Astrocyte (in vitro differentiated cells and primary cell): ENCODE data around the gene NDUFS2. TPM values are rescaled to one million over a fixed set of nuclear protein-coding genes. Genes with fewer than 3 reads are reported as not detected.

Source experiments
- DNase-seq: peaks from one replicate; pipeline ENCODE4 v3.0.0-alpha.2; 2010; ENCODE audit warnings: low read depth
- FAIRE-seq: peaks from 2 replicates; lab custom pipeline; 2011; peaks lifted over from hg19 to GRCh38; lab: Jason Lieb, UNC
- H2AFZ ChIP-seq: 2 replicates; pipeline ENCODE4 v1.6.0; 2012; ENCODE audit warnings: low read depth, low read length, inconsistent platforms
- H3K27ac ChIP-seq: 2 replicates; pipeline ENCODE4 v1.5.1; 2011; ENCODE audit warnings: low read depth, low read length, inconsistent platforms
- H3K27me3 ChIP-seq: 2 replicates; pipeline ENCODE4 v1.6.0; 2011; ENCODE audit warnings: low read length, inconsistent platforms; ENCODE audit not compliant: insufficient read depth
- H3K36me3 ChIP-seq: 2 replicates; pipeline ENCODE4 v1.5.1; 2011; ENCODE audit warnings: low read length, inconsistent platforms; ENCODE audit not compliant: insufficient read depth
- H3K4me1 ChIP-seq: 2 replicates; pipeline ENCODE4 v1.5.1; 2011; ENCODE audit warnings: low read length, inconsistent platforms; ENCODE audit not compliant: insufficient read depth
- H3K4me2 ChIP-seq: 2 replicates; pipeline ENCODE4 v1.6.0; 2012; ENCODE audit warnings: low read length, inconsistent platforms
- H3K4me3 ChIP-seq: 2 replicates; pipeline ENCODE4 v1.5.1; 2011; ENCODE audit warnings: low read depth, mild to moderate bottlenecking, low read length, inconsistent platforms; ENCODE audit not compliant: insufficient read depth
- H3K79me2 ChIP-seq: 2 replicates; pipeline ENCODE4 v1.6.0; 2012; ENCODE audit warnings: mild to moderate bottlenecking, low read length, inconsistent platforms; ENCODE audit not compliant: insufficient read depth
- H3K9ac ChIP-seq: 2 replicates; pipeline ENCODE4 v1.6.0; 2012; ENCODE audit warnings: mild to moderate bottlenecking, low read length, inconsistent platforms
- H3K9me3 ChIP-seq: 2 replicates; pipeline ENCODE4 v1.5.1; 2012; ENCODE audit warnings: low read depth, mild to moderate bottlenecking, low read length, inconsistent platforms; ENCODE audit not compliant: insufficient read depth
- H4K20me1 ChIP-seq: 2 replicates; pipeline ENCODE4 v1.6.0; 2012; ENCODE audit warnings: low read length, inconsistent platforms; ENCODE audit not compliant: insufficient read depth
- H3K27ac Mint-ChIP-seq: one replicate; pipeline ENCODE4 v1.8.0; 2021; ENCODE audit warnings: mild to moderate bottlenecking, mixed read lengths; ENCODE audit not compliant: unreplicated experiment
- H3K27me3 Mint-ChIP-seq: one replicate; pipeline ENCODE4 v1.8.0; 2021; ENCODE audit warnings: low read depth, mixed read lengths; ENCODE audit not compliant: unreplicated experiment
- H3K36me3 Mint-ChIP-seq: one replicate; pipeline ENCODE4 v1.8.0; 2021; ENCODE audit warnings: low read depth, mixed read lengths; ENCODE audit not compliant: unreplicated experiment
- H3K4me1 Mint-ChIP-seq: one replicate; pipeline ENCODE4 v1.8.0; 2021; ENCODE audit warnings: low read depth, mixed read lengths; ENCODE audit not compliant: unreplicated experiment
- H3K4me3 Mint-ChIP-seq: one replicate; pipeline ENCODE4 v1.8.0; 2021; ENCODE audit warnings: mild to moderate bottlenecking, moderate library complexity, mixed read lengths; ENCODE audit not compliant: unreplicated experiment
- H3K9me3 Mint-ChIP-seq: one replicate; pipeline ENCODE4 v1.8.0; 2021; ENCODE audit warnings: mild to moderate bottlenecking, mixed read lengths; ENCODE audit not compliant: unreplicated experiment
- EZH2 ChIP-seq: IDR thresholded peaks from 2 replicates; pipeline ENCODE4 v1.6.1; 2012; ENCODE audit warnings: mild to moderate bottlenecking, low read length, inconsistent platforms; ENCODE audit not compliant: insufficient read depth
- total RNA-seq: library from RNA; stranded (reverse); gene quantifications from 2 replicates; pipeline ENCODE4 v1.2.1, GENCODE V29; 2021
- TF ChIP-seq, protein P1 (sequence below): IDR thresholded peaks from 2 replicates; pipeline ENCODE4 v1.5.1; 2011; ENCODE audit warnings: low read depth, mild to moderate bottlenecking, inconsistent platforms, low read length, moderate library complexity; ENCODE audit not compliant: insufficient read depth

NDUFS2 gene
- total RNA-seq, 1 donor from 2014 or later, result 59.9 TPM

DNA sequence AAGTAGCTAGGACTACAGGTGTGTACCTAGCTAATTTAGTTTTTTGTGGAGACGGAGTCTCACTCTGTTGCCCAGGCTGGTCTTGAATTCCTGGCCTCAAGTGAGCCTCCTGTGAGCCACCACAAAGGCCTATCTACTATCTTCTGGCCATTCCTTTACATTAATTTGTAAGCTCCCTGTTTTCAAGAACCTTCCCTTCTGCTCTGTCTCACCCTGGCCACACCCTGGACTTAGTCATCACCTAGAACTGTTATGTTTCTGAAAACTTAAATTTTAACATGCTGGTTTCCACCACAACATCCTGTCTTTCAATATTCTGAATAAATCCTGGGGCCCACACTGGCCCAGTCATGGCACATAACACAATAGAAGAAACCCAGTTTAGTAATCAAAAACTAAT lies 20.0 kb upstream of the NDUFS2 start:
- Histone ChIP-seq H3K9ac (no peak overlapping the region), H3K4me3 (no peak overlapping the region), H3K79me2 (peaks cover under 1% of the 10 kb centered on the region), H3K27ac (peak overlapping the region; percentile 1), H3K4me1 (peaks cover 9% of the 10 kb centered on the region), H4K20me1 (no peaks in the 10 kb centered on the region), H3K9me3 (no peaks in the 10 kb centered on the region), H2AFZ (peak overlapping the region; percentile 23), H3K27me3 (no peaks in the 10 kb centered on the region), H3K4me2 (peak overlapping the region; percentile 40), H3K36me3 (no peaks in the 10 kb centered on the region)
- TF ChIP-seq, protein P1, sequence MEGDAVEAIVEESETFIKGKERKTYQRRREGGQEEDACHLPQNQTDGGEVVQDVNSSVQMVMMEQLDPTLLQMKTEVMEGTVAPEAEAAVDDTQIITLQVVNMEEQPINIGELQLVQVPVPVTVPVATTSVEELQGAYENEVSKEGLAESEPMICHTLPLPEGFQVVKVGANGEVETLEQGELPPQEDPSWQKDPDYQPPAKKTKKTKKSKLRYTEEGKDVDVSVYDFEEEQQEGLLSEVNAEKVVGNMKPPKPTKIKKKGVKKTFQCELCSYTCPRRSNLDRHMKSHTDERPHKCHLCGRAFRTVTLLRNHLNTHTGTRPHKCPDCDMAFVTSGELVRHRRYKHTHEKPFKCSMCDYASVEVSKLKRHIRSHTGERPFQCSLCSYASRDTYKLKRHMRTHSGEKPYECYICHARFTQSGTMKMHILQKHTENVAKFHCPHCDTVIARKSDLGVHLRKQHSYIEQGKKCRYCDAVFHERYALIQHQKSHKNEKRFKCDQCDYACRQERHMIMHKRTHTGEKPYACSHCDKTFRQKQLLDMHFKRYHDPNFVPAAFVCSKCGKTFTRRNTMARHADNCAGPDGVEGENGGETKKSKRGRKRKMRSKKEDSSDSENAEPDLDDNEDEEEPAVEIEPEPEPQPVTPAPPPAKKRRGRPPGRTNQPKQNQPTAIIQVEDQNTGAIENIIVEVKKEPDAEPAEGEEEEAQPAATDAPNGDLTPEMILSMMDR, result no peak
- TF ChIP-seq EZH2, result no peak
- Mint-ChIP-seq H3K27me3 (peaks cover 3% of the 10 kb centered on the region), H3K9me3 (peaks cover 2% of the 10 kb centered on the region), H3K27ac (no peak overlapping the region), H3K4me1 (peaks cover 17% of the 10 kb centered on the region), H3K4me3 (no peak overlapping the region), H3K36me3 (peaks cover 2% of the 10 kb centered on the region)
- FAIRE-seq (no peak), DNase-seq (peak; percentile 33)

DNA sequence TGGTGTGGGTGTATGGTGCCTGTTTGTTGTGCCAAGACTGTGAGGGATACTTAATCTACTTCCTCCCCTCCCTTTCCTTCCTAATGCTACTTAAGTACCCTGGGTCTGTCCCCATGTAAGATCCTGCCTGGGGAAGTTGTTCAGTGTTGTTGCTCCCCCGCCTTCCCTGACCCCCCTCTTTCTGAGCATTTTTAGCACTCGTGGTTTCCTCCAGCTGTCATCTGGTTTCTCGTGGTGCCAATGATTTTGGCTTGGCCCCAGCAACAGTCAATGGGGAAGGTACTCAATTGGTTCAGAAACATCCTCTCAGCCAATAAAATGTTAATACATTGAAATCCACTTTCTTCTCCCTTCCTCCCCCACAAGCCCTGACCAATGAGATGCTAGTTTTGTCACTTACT lies 16.9 kb upstream of the NDUFS2 start:
- Histone ChIP-seq H3K4me2 (no peak overlapping the region), H3K27ac (no peak overlapping the region), H3K4me3 (no peak overlapping the region)

DNA sequence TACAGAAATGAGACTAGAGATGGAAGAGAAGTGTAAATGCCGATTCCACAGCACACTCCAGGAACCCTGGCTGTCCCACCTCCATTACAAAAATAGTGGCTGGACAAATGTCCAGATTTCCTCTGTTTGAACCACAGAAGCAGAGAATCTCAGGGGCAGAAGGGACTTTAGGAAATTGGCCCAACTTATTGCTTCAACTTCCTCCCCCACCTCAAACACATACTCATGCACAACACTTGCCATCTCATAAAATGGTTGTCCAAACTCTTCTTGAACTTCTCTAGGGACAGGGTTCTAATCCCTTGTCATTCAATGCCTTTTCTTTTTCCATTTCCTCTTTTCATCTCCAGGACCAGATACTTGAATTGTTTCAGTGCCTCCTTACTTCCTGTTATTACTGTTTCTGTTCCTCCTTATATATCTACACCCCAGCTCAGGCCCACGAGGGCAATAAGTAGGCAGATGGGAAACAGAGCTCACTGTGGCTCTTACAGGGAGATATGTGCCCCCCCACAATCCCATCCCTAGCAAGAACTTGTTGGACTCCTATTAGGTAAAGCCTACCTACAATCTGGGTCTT lies 16.3 kb upstream of the NDUFS2 start:
- Mint-ChIP-seq H3K27me3 (peaks cover 4% of the 10 kb centered on the region), H3K36me3 (peaks cover 2% of the 10 kb centered on the region), H3K9me3 (peaks cover 2% of the 10 kb centered on the region), H3K4me1 (peaks cover 14% of the 10 kb centered on the region), H3K27ac (peak overlapping the region; percentile 29), H3K4me3 (no peak overlapping the region)
- DNase-seq, result no peak
- no peak overlapping the region for H3K4me2 ChIP-seq
- H3K27ac ChIP-seq, result no peak overlapping the region
- peaks cover 5% of the 10 kb centered on the region for H3K4me1 ChIP-seq
- H3K79me2 ChIP-seq, result no peaks in the 10 kb centered on the region
- peak overlapping the region; percentile 43 for H2AFZ ChIP-seq
- no peaks in the 10 kb centered on the region for H3K36me3 ChIP-seq
- no peak overlapping the region for H3K4me3 ChIP-seq
- no peaks in the 10 kb centered on the region for H3K27me3 ChIP-seq
- no peaks in the 10 kb centered on the region for H4K20me1 ChIP-seq
- FAIRE-seq, result no peak
- TF ChIP-seq, protein P1, result no peak
- no peak for TF ChIP-seq EZH2
- H3K9ac ChIP-seq, result no peak overlapping the region
- H3K9me3 ChIP-seq, result no peaks in the 10 kb centered on the region

More for the DNA sequence above, 16.9 kb upstream of the NDUFS2 start:
- no peaks in the 10 kb centered on the region for H4K20me1 ChIP-seq
- no peak overlapping the region for H2AFZ ChIP-seq
- DNase-seq, result peak; percentile 57
- no peak for FAIRE-seq
- H3K4me1 ChIP-seq, result peaks cover 5% of the 10 kb centered on the region
- no peaks in the 10 kb centered on the region for H3K79me2 ChIP-seq
- Mint-ChIP-seq H3K36me3 (peaks cover 2% of the 10 kb centered on the region), H3K27ac (peak overlapping the region; percentile 29), H3K9me3 (peaks cover 2% of the 10 kb centered on the region), H3K4me1 (peaks cover 14% of the 10 kb centered on the region), H3K27me3 (peaks cover 4% of the 10 kb centered on the region), H3K4me3 (no peak overlapping the region)
- H3K9ac ChIP-seq, result no peak overlapping the region
- no peaks in the 10 kb centered on the region for H3K36me3 ChIP-seq
- no peaks in the 10 kb centered on the region for H3K9me3 ChIP-seq
- H3K27me3 ChIP-seq, result no peaks in the 10 kb centered on the region
- TF ChIP-seq EZH2, result no peak
- TF ChIP-seq, protein P1, result no peak
